Astrocyte (in vitro differentiated cells and primary cell): ENCODE measurements around the gene MFF. TPM values are rescaled to one million over a fixed set of nuclear protein-coding genes. Genes with fewer than 3 reads are reported as not detected.

ENCODE experiments used
- DNase-seq: peaks from one replicate; pipeline ENCODE4 v3.0.0-alpha.2; 2010; ENCODE audit warnings: low read depth
- FAIRE-seq: peaks from 2 replicates; lab custom pipeline; 2011; peaks lifted over from hg19 to GRCh38; lab: Jason Lieb, UNC
- H2AFZ ChIP-seq: 2 replicates; pipeline ENCODE4 v1.6.0; 2012; ENCODE audit warnings: low read depth, low read length, inconsistent platforms
- H3K27ac ChIP-seq: 2 replicates; pipeline ENCODE4 v1.5.1; 2011; ENCODE audit warnings: low read depth, low read length, inconsistent platforms
- H3K27me3 ChIP-seq: 2 replicates; pipeline ENCODE4 v1.6.0; 2011; ENCODE audit warnings: low read length, inconsistent platforms; ENCODE audit not compliant: insufficient read depth
- H3K36me3 ChIP-seq: 2 replicates; pipeline ENCODE4 v1.5.1; 2011; ENCODE audit warnings: low read length, inconsistent platforms; ENCODE audit not compliant: insufficient read depth
- H3K4me1 ChIP-seq: 2 replicates; pipeline ENCODE4 v1.5.1; 2011; ENCODE audit warnings: low read length, inconsistent platforms; ENCODE audit not compliant: insufficient read depth
- H3K4me2 ChIP-seq: 2 replicates; pipeline ENCODE4 v1.6.0; 2012; ENCODE audit warnings: low read length, inconsistent platforms
- H3K4me3 ChIP-seq: 2 replicates; pipeline ENCODE4 v1.5.1; 2011; ENCODE audit warnings: low read depth, mild to moderate bottlenecking, low read length, inconsistent platforms; ENCODE audit not compliant: insufficient read depth
- H3K79me2 ChIP-seq: 2 replicates; pipeline ENCODE4 v1.6.0; 2012; ENCODE audit warnings: mild to moderate bottlenecking, low read length, inconsistent platforms; ENCODE audit not compliant: insufficient read depth
- H3K9ac ChIP-seq: 2 replicates; pipeline ENCODE4 v1.6.0; 2012; ENCODE audit warnings: mild to moderate bottlenecking, low read length, inconsistent platforms
- H3K9me3 ChIP-seq: 2 replicates; pipeline ENCODE4 v1.5.1; 2012; ENCODE audit warnings: low read depth, mild to moderate bottlenecking, low read length, inconsistent platforms; ENCODE audit not compliant: insufficient read depth
- H4K20me1 ChIP-seq: 2 replicates; pipeline ENCODE4 v1.6.0; 2012; ENCODE audit warnings: low read length, inconsistent platforms; ENCODE audit not compliant: insufficient read depth
- H3K27ac Mint-ChIP-seq: one replicate; pipeline ENCODE4 v1.8.0; 2021; ENCODE audit warnings: mild to moderate bottlenecking, mixed read lengths; ENCODE audit not compliant: unreplicated experiment
- H3K27me3 Mint-ChIP-seq: one replicate; pipeline ENCODE4 v1.8.0; 2021; ENCODE audit warnings: low read depth, mixed read lengths; ENCODE audit not compliant: unreplicated experiment
- H3K36me3 Mint-ChIP-seq: one replicate; pipeline ENCODE4 v1.8.0; 2021; ENCODE audit warnings: low read depth, mixed read lengths; ENCODE audit not compliant: unreplicated experiment
- H3K4me1 Mint-ChIP-seq: one replicate; pipeline ENCODE4 v1.8.0; 2021; ENCODE audit warnings: low read depth, mixed read lengths; ENCODE audit not compliant: unreplicated experiment
- H3K4me3 Mint-ChIP-seq: one replicate; pipeline ENCODE4 v1.8.0; 2021; ENCODE audit warnings: mild to moderate bottlenecking, moderate library complexity, mixed read lengths; ENCODE audit not compliant: unreplicated experiment
- H3K9me3 Mint-ChIP-seq: one replicate; pipeline ENCODE4 v1.8.0; 2021; ENCODE audit warnings: mild to moderate bottlenecking, mixed read lengths; ENCODE audit not compliant: unreplicated experiment
- CTCF ChIP-seq: IDR thresholded peaks from 2 replicates; pipeline ENCODE4 v1.5.1; 2011; ENCODE audit warnings: low read depth, mild to moderate bottlenecking, inconsistent platforms, low read length, moderate library complexity; ENCODE audit not compliant: insufficient read depth
- EZH2 ChIP-seq: IDR thresholded peaks from 2 replicates; pipeline ENCODE4 v1.6.1; 2012; ENCODE audit warnings: mild to moderate bottlenecking, low read length, inconsistent platforms; ENCODE audit not compliant: insufficient read depth
- total RNA-seq: library from RNA; stranded (reverse); gene quantifications from 2 replicates; pipeline ENCODE4 v1.2.1, GENCODE V29; 2021

The MFF gene
- total RNA-seq, 1 donor from 2014 or later = 51.6 TPM

GRCh38 chr2:227366769-227367426 lies 41.8 kb downstream of the MFF start:
- no peak overlapping the region for H2AFZ ChIP-seq
- FAIRE-seq = no peak

GRCh38 chr2:227367427-227367795 lies 42.4 kb downstream of the MFF start:
- Histone ChIP-seq H3K79me2 (no peaks in the 10 kb centered on the region), H3K36me3 (no peaks in the 10 kb centered on the region), H3K27ac (peak overlapping the region; percentile 57), H3K9ac (no peak overlapping the region), H3K9me3 (no peaks in the 10 kb centered on the region), H2AFZ (no peak overlapping the region), H3K27me3 (no peaks in the 10 kb centered on the region), H3K4me1 (peaks cover 22% of the 10 kb centered on the region), H3K4me3 (no peak overlapping the region), H3K4me2 (peak overlapping the region; percentile 64), H4K20me1 (no peaks in the 10 kb centered on the region)
- TF ChIP-seq EZH2 (no peak), CTCF (no peak)
- H3K36me3 Mint-ChIP-seq = no peaks in the 10 kb centered on the region
- no peak overlapping the region for H3K27ac Mint-ChIP-seq
- H3K4me1 Mint-ChIP-seq = peaks cover 4% of the 10 kb centered on the region
- no peaks in the 10 kb centered on the region for H3K9me3 Mint-ChIP-seq
- H3K4me3 Mint-ChIP-seq = no peak overlapping the region
- no peaks in the 10 kb centered on the region for H3K27me3 Mint-ChIP-seq
- no peak for DNase-seq
- no peak for FAIRE-seq

More at GRCh38 chr2:227366769-227367426, 41.8 kb downstream of the MFF start:
- H3K36me3 ChIP-seq = no peaks in the 10 kb centered on the region
- H3K27ac ChIP-seq = peak overlapping the region; percentile 57
- H3K36me3 Mint-ChIP-seq = no peaks in the 10 kb centered on the region
- peak; percentile 91 for DNase-seq
- H3K4me3 Mint-ChIP-seq = no peak overlapping the region
- no peaks in the 10 kb centered on the region for H3K27me3 Mint-ChIP-seq
- peak overlapping the region; percentile 64 for H3K4me2 ChIP-seq
- no peak overlapping the region for H3K9ac ChIP-seq
- no peaks in the 10 kb centered on the region for H4K20me1 ChIP-seq
- no peaks in the 10 kb centered on the region for H3K79me2 ChIP-seq
- H3K4me3 ChIP-seq = no peak overlapping the region
- H3K27me3 ChIP-seq = no peaks in the 10 kb centered on the region
- H3K9me3 ChIP-seq = no peaks in the 10 kb centered on the region
- peaks cover 4% of the 10 kb centered on the region for H3K4me1 Mint-ChIP-seq
- H3K4me1 ChIP-seq = peaks cover 22% of the 10 kb centered on the region
- H3K9me3 Mint-ChIP-seq = no peaks in the 10 kb centered on the region
- H3K27ac Mint-ChIP-seq = peak overlapping the region; percentile 49
- no peak for TF ChIP-seq CTCF
- TF ChIP-seq EZH2 = no peak

GRCh38 chr2:227368574-227368973 lies 43.5 kb downstream of the MFF start:
- Mint-ChIP-seq H3K36me3 (no peaks in the 10 kb centered on the region), H3K4me1 (peaks cover 4% of the 10 kb centered on the region), H3K27me3 (no peaks in the 10 kb centered on the region), H3K9me3 (no peaks in the 10 kb centered on the region), H3K4me3 (no peak overlapping the region), H3K27ac (no peak overlapping the region)
- Histone ChIP-seq H3K4me3 (no peak overlapping the region), H4K20me1 (no peaks in the 10 kb centered on the region), H3K79me2 (no peaks in the 10 kb centered on the region), H3K9me3 (no peaks in the 10 kb centered on the region), H2AFZ (no peak overlapping the region), H3K4me2 (no peak overlapping the region), H3K9ac (no peak overlapping the region), H3K36me3 (no peaks in the 10 kb centered on the region), H3K4me1 (peaks cover 22% of the 10 kb centered on the region), H3K27me3 (no peaks in the 10 kb centered on the region), H3K27ac (no peak overlapping the region)
- FAIRE-seq (no peak), DNase-seq (no peak)
- no peak for TF ChIP-seq CTCF
- no peak for TF ChIP-seq EZH2
